ENCODE results near the gene ASB13. TPM values are rescaled to one million over a fixed set of nuclear protein-coding genes. Genes with fewer than 3 reads are reported as not detected.
A peak's percentile ranks its signal among the peaks of the same experiment; 100 is the strongest.

ASB13 gene
- total and polyA plus RNA-seq, 2 of the 13 experiments (the other 11 are each of a cell fraction or from before 2014, with no cell fraction given) = 9.3 to 15.4 TPM

- TF ChIP-seq HINFP (CRISPR knock-in tag; IDR thresholded peaks at IDR 0.05; ENCODE audit: low read depth) (0 out of 2 replicates have a peak, but pooled peaks have one; percentile 66), GABPA (IDR thresholded peaks at IDR 0.05; ENCODE audit: low read depth, low read length) (no peak), GABPA (CRISPR knock-in tag; IDR thresholded peaks at IDR 0.05; ENCODE audit: low read depth) (0 out of 2 replicates have a peak, but pooled peaks have one; percentile 16), ZNF350 (CRISPR knock-in tag; IDR thresholded peaks at IDR 0.05; ENCODE audit: borderline replicate concordance, low read depth) (peak; percentile 87), ZNF687 (CRISPR knock-in tag; IDR thresholded peaks at IDR 0.05) (peak; percentile 98), FOXK2 (IDR thresholded peaks at IDR 0.05) (peak; percentile 35; the same call in 1 of the 2 replicates), FOXP1 (IDR thresholded peaks at IDR 0.05) (no peak), FOXP1 (CRISPR knock-in tag; IDR thresholded peaks at IDR 0.05) (peak; percentile 21; the same call in 1 of the 2 replicates), AGO2 (optimal IDR thresholded peaks at IDR 0.05; ENCODE audit: low read depth, low read length) (peak; percentile 87), ZNF432 (CRISPR knock-in tag; IDR thresholded peaks at IDR 0.05; ENCODE audit: borderline replicate concordance) (no peak), IKZF4 (CRISPR knock-in tag; IDR thresholded peaks at IDR 0.05; ENCODE audit: borderline replicate concordance, low read depth, not compliant biosample characterization) (no peak), FOSL1 (CRISPR knock-in tag; IDR thresholded peaks at IDR 0.05; ENCODE audit: borderline replicate concordance) (no peak; the same call in 1 of the 2 replicates), SYNCRIP (IDR thresholded peaks at IDR 0.05; ENCODE audit: insufficient read depth, low read depth, low read length) (no peak), SP140L (CRISPR knock-in tag; IDR thresholded peaks at IDR 0.05; ENCODE audit: borderline replicate concordance) (no peak), ZBTB26 (CRISPR knock-in tag; IDR thresholded peaks at IDR 0.05; ENCODE audit: borderline replicate concordance) (peak; percentile 69; the same call in 1 of the 2 replicates), LBX2 (CRISPR knock-in tag; IDR thresholded peaks at IDR 0.05; ENCODE audit: borderline replicate concordance) (peak; percentile 82; the same call in 1 of the 2 replicates), ZNF672 (CRISPR knock-in tag; IDR thresholded peaks at IDR 0.05) (no peak), PHF21A (CRISPR knock-in tag; IDR thresholded peaks at IDR 0.05) (peak; percentile 71; the same call in 1 of the 2 replicates), RAD51 (IDR thresholded peaks at IDR 0.05; ENCODE audit: borderline replicate concordance) (no peak), TBX3 (IDR thresholded peaks at IDR 0.05; ENCODE audit: borderline replicate concordance) (peak; percentile 10; the same call in 1 of the 2 replicates), MAX (IDR thresholded peaks at IDR 0.05) (peak; percentile 95)
Observed at GRCh38 chr10:5692461-5693358, 26.3 kb upstream of the ASB13 start (continued).
